Keratinocyte (primary cell): ENCODE results near the gene PRKCE.

ENCODE experiments used
- EZH2 ChIP-seq: IDR thresholded peaks from one replicate; pipeline ENCODE4 v1.6.1; 2012; ENCODE audit warnings: inconsistent platforms, mild to moderate bottlenecking, low read length, moderate library complexity
- TF ChIP-seq, protein P1 (sequence below), 3 experiments: IDR thresholded peaks in 1 of 3; conservative IDR thresholded peaks in 1 of 3; optimal IDR thresholded peaks in 1 of 3; 2 replicates in 2 of 3; 3 replicates in 1 of 3; pipeline versions ENCODE3 to v1.5.1; 2011; ENCODE audit warnings: low read length in 3 of 3, mild to moderate bottlenecking in 3 of 3, moderate library complexity in 2 of 3, control low read depth in 1 of 3, inconsistent platforms in 1 of 3; ENCODE audit not compliant: insufficient read depth in 2 of 3; ENCODE audit errors: extremely low read depth in 1 of 3

- no peak for TF ChIP-seq EZH2
- TF ChIP-seq, protein P1, sequence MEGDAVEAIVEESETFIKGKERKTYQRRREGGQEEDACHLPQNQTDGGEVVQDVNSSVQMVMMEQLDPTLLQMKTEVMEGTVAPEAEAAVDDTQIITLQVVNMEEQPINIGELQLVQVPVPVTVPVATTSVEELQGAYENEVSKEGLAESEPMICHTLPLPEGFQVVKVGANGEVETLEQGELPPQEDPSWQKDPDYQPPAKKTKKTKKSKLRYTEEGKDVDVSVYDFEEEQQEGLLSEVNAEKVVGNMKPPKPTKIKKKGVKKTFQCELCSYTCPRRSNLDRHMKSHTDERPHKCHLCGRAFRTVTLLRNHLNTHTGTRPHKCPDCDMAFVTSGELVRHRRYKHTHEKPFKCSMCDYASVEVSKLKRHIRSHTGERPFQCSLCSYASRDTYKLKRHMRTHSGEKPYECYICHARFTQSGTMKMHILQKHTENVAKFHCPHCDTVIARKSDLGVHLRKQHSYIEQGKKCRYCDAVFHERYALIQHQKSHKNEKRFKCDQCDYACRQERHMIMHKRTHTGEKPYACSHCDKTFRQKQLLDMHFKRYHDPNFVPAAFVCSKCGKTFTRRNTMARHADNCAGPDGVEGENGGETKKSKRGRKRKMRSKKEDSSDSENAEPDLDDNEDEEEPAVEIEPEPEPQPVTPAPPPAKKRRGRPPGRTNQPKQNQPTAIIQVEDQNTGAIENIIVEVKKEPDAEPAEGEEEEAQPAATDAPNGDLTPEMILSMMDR (optimal IDR thresholded peaks at IDR 0.05 in 1 of 3, IDR thresholded peaks at IDR 0.05 in 1 of 3, conservative IDR thresholded peaks at IDR 0.05 in 1 of 3; ENCODE audit: extremely low read depth in 1 of 3, insufficient read depth in 2 of 3, low read length in 3 of 3): no peak
These were observed 25.7 kb upstream of the PRKCE start for GRCh38 chr2:45625824-45626223.
